ENCODE results near the gene GNL1. TPM values are rescaled to one million over a fixed set of nuclear protein-coding genes. Genes with fewer than 3 reads are reported as not detected.

Gene GNL1
- total and polyA plus RNA-seq, 9 of the 15 experiments (the other 6 are each of a cell fraction or from before 2014, with no cell fraction given), result 0.73 to 112 (median 58.0) TPM

GRCh38 chr6:30494291-30494861 is 61.9 kb downstream of the GNL1 start (continued):
- TF ChIP-seq MXI1 (IDR thresholded peaks at IDR 0.05; ENCODE audit: low read depth, low read length), result no peak
- TF ChIP-seq MAFF (IDR thresholded peaks at IDR 0.05; ENCODE audit: low read length), result 0 out of 2 replicates have a peak, but pooled peaks have one; percentile 33
- no peak for TF ChIP-seq HMGXB4 (CRISPR knock-in tag; IDR thresholded peaks at IDR 0.05)
- no peak for TF ChIP-seq POLR2B (IDR thresholded peaks at IDR 0.05; ENCODE audit: low read depth, partially characterized antibody)
- TF ChIP-seq POLR2AphosphoS2 (IDR thresholded peaks at IDR 0.05; ENCODE audit: low read length), result peak; percentile 69; the same call in 1 of the 2 replicates
- no peak for TF ChIP-seq ATF1 (CRISPR knock-in tag; IDR thresholded peaks at IDR 0.05)
- TF ChIP-seq ATF1 (tag; IDR thresholded peaks at IDR 0.05), result no peak
- no peak for TF ChIP-seq HDGF (IDR thresholded peaks at IDR 0.05)
- TF ChIP-seq NCOA1 (IDR thresholded peaks at IDR 0.05; ENCODE audit: low read depth), result no peak
- TF ChIP-seq HNRNPH1 (optimal IDR thresholded peaks at IDR 0.05; ENCODE audit: low read depth, low read length), result no peak
- TF ChIP-seq PHTF2 (CRISPR knock-in tag; IDR thresholded peaks at IDR 0.05), result no peak
- no peak for TF ChIP-seq RBM14 (IDR thresholded peaks at IDR 0.05; ENCODE audit: borderline replicate concordance, insufficient read depth, low read depth, low read length)
- TF ChIP-seq ZNF79 (CRISPR knock-in tag; IDR thresholded peaks at IDR 0.05; ENCODE audit: low read depth), result no peak
- TF ChIP-seq RNF219 (CRISPR knock-in tag; IDR thresholded peaks at IDR 0.05), result no peak
- TF ChIP-seq SLC30A9 (CRISPR knock-in tag; IDR thresholded peaks at IDR 0.05), result no peak
- TF ChIP-seq ZNF586 (CRISPR knock-in tag; conservative IDR thresholded peaks at IDR 0.05), result no peak
- TF ChIP-seq TCF7L2 (IDR thresholded peaks at IDR 0.05; ENCODE audit: low read depth, low read length), result no peak

Data from K562 (cell line).